Measurements from ENCODE around the gene SORL1. TPM values are rescaled to one million over a fixed set of nuclear protein-coding genes. Genes with fewer than 3 reads are reported as not detected.

SORL1 gene
- total and polyA plus RNA-seq, 2 of the 13 experiments (the other 11 are each of a cell fraction or from before 2014, with no cell fraction given) = 21.3 to 148 TPM

- no peak for TF ChIP-seq MNT (IDR thresholded peaks at IDR 0.05)
- TF ChIP-seq BCL6 (CRISPR knock-in tag; IDR thresholded peaks at IDR 0.05) = peak; percentile 6; the same call in 1 of the 2 replicates
- no peak for TF ChIP-seq IRF2 (CRISPR knock-in tag; IDR thresholded peaks at IDR 0.05)
- peak; percentile 16; the same call in 1 of the 2 replicates for TF ChIP-seq ZNF687 (CRISPR knock-in tag; IDR thresholded peaks at IDR 0.05)
- no peak for TF ChIP-seq ZHX1 (CRISPR knock-in tag; IDR thresholded peaks at IDR 0.05; ENCODE audit: low read depth)
- TF ChIP-seq RAD51 (IDR thresholded peaks at IDR 0.05; ENCODE audit: borderline replicate concordance) = no peak
- peak; percentile 43; the same call in 1 of the 2 replicates for TF ChIP-seq ARID3A (IDR thresholded peaks at IDR 0.05; ENCODE audit: low read depth, low read length)
- no peak for TF ChIP-seq SOX6 (IDR thresholded peaks at IDR 0.05)
- TF ChIP-seq SOX6 (CRISPR knock-in tag; IDR thresholded peaks at IDR 0.05) = 0 out of 2 replicates have a peak, but pooled peaks have one; percentile 13
- no peak for TF ChIP-seq YEATS2 (CRISPR knock-in tag; IDR thresholded peaks at IDR 0.05; ENCODE audit: borderline replicate concordance)
- TF ChIP-seq MYPOP (CRISPR knock-in tag; IDR thresholded peaks at IDR 0.05) = no peak
- TF ChIP-seq ZBTB8A (CRISPR knock-in tag; IDR thresholded peaks at IDR 0.05; ENCODE audit: borderline replicate concordance, low read depth) = no peak
- TF ChIP-seq SIX1 (CRISPR knock-in tag; IDR thresholded peaks at IDR 0.05; ENCODE audit: borderline replicate concordance) = peak; percentile 96
- no peak for TF ChIP-seq SNRNP70 (IDR thresholded peaks at IDR 0.05; ENCODE audit: low read depth, low read length)
- TF ChIP-seq PCBP2 (optimal IDR thresholded peaks at IDR 0.05; ENCODE audit: low read depth, low read length, poor library complexity, severe bottlenecking) = no peak
- TF ChIP-seq ZNF501 (CRISPR knock-in tag; IDR thresholded peaks at IDR 0.05) = no peak; the same call in 1 of the 2 replicates
These were observed 112.0 kb downstream of the SORL1 start (continued) for GRCh38 chr11:121563900-121564822.

All from HepG2 (cell line).